ENCODE measurements around the gene AGBL5.

DNA sequence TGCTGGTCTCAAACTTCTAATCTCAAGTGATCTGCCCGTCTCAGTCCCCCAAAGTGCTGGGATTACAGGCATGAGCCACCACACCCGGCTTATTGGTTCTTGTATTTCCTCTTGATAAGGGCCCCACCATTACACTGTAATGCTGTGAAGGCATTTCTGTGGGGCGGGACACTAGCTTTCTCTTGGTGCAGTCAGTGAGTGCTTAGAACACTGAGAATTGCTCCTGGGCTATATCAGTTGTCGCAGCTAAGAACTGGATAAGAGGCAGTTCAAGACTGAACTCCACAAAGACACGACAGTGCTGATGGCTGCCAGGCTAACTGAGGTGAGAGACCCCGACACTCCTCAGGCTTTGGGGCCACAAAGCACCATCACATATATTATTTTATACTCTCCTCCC lies 37.2 kb downstream of the AGBL5 start:
- TF ChIP-seq, protein P1, sequence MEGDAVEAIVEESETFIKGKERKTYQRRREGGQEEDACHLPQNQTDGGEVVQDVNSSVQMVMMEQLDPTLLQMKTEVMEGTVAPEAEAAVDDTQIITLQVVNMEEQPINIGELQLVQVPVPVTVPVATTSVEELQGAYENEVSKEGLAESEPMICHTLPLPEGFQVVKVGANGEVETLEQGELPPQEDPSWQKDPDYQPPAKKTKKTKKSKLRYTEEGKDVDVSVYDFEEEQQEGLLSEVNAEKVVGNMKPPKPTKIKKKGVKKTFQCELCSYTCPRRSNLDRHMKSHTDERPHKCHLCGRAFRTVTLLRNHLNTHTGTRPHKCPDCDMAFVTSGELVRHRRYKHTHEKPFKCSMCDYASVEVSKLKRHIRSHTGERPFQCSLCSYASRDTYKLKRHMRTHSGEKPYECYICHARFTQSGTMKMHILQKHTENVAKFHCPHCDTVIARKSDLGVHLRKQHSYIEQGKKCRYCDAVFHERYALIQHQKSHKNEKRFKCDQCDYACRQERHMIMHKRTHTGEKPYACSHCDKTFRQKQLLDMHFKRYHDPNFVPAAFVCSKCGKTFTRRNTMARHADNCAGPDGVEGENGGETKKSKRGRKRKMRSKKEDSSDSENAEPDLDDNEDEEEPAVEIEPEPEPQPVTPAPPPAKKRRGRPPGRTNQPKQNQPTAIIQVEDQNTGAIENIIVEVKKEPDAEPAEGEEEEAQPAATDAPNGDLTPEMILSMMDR (IDR thresholded peaks at IDR 0.05): no peak
- no peak for TF ChIP-seq EZH2 (IDR thresholded peaks at IDR 0.05; ENCODE audit: borderline replicate concordance, insufficient read depth, low read depth, low read length, poor library complexity, severe bottlenecking)
